Measurements from ENCODE around the gene RXFP1. TPM values are rescaled to one million over a fixed set of nuclear protein-coding genes. Genes with fewer than 3 reads are reported as not detected.

Gene RXFP1
- total and polyA plus RNA-seq, 7 donors = 0.09 TPM; not detected in 6

DNA sequence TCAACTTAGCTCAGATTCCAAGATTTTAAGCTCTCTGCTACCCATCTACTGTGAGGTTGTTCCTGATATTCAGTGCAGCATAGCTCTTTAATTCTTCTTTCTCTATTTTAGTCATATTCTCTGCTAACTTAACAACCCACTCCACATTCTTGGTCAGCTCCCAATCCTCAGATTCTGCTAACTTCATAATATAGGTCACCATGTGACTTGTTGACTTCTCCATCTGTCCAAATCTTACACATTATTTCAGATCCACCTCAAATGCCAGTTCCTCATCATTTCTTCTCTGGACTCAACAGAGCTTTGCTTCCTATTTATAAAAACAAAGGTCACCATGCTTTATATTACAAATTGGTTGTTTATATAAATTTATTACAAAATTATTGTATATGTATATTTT, 29.3 kb upstream of the RXFP1 start:
- Histone ChIP-seq H3K9me3 (no peaks in the 10 kb centered on the region), H3K27me3 (no peaks in the 10 kb centered on the region), H3K4me3 (no peak overlapping the region), H3K4me1 (no peaks in the 10 kb centered on the region), H3K36me3 (no peaks in the 10 kb centered on the region), H3K27ac (no peak overlapping the region)
- intact Hi-C loops (cut with DNase I) = no loop called here
- DNase-seq = no peak
- TF ChIP-seq POLR2A (IDR thresholded peaks at IDR 0.05) (no peak), POLR2AphosphoS5 (IDR thresholded peaks at IDR 0.05) (no peak), CTCF (IDR thresholded peaks at IDR 0.05) (no peak), EP300 (IDR thresholded peaks at IDR 0.05) (no peak)

DNA sequence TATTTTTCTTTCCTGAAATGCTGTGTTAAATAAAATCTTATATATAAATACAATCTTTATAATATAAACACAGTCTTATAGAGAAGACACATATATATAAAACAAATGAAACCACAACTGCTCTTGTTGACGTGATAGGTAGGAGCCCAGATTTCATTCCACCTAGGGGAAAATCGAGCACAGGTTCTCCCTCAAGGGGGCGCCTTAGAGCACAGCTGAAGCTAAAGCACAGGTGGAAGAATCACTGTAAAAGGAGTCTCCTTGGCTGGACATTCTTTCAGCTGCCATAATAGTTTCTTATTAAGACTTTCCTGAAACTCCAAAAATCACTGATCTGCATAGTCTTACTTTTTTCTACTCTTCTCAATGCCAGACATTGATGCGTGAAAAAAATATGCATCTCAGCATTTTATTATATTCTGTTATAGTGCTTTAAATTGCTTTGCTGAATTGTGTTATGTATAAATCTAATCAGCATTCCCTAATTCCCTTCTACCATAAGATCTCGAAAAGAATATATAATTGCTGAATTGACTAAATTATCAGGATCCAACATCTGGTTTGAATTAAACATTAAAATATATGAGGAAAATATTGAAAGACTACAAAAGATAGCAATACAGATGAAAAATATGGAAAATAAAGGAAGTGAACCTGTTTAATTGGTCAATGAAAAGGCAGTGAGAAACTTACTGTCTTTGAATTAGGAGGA, 25.5 kb upstream of the RXFP1 start:
- TF ChIP-seq POLR2AphosphoS5 (IDR thresholded peaks at IDR 0.05) = no peak
- peak in 1 of 4 experiments; percentile 10 for TF ChIP-seq CTCF (IDR thresholded peaks at IDR 0.05)
- intact Hi-C loops (cut with DNase I) = no loop called here
- WGBS, 2 donors = 28 to 52% methylated on average over 5 of the region's 5 CpGs

GRCh38 chr4:158500054-158500453, 21.6 kb upstream of the RXFP1 start:
- no peak overlapping the region for H3K27ac ChIP-seq
- TF ChIP-seq POLR2A (IDR thresholded peaks at IDR 0.05) = no peak
- TF ChIP-seq POLR2AphosphoS5 (IDR thresholded peaks at IDR 0.05) = no peak
- TF ChIP-seq EP300 (IDR thresholded peaks at IDR 0.05) = no peak
- no peak for TF ChIP-seq CTCF (IDR thresholded peaks at IDR 0.05)
- no peaks in the 10 kb centered on the region for H3K36me3 ChIP-seq
- no peaks in the 10 kb centered on the region for H3K9me3 ChIP-seq
- H3K4me1 ChIP-seq = no peaks in the 10 kb centered on the region
- no peak for DNase-seq
- no peaks in the 10 kb centered on the region for H3K27me3 ChIP-seq
- intact Hi-C loops (cut with DNase I) = no loop called here
- WGBS, 2 donors = 64 to 76% methylated on average over 4 of the region's 4 CpGs
- H3K4me3 ChIP-seq = no peak overlapping the region

More for the DNA sequence above, 25.5 kb upstream of the RXFP1 start:
- Histone ChIP-seq H3K36me3 (no peaks in the 10 kb centered on the region), H3K9me3 (no peaks in the 10 kb centered on the region), H3K27ac (no peak overlapping the region), H3K4me3 (no peak overlapping the region), H3K4me1 (no peaks in the 10 kb centered on the region), H3K27me3 (no peaks in the 10 kb centered on the region)
- no peak for DNase-seq

GRCh38 chr4:158513256-158513655, 8.4 kb upstream of the RXFP1 start:
- Histone ChIP-seq H3K36me3 (no peaks in the 10 kb centered on the region), H3K27me3 (no peaks in the 10 kb centered on the region), H3K9me3 (no peaks in the 10 kb centered on the region), H3K27ac (no peak overlapping the region), H3K4me3 (no peak overlapping the region), H3K4me1 (no peaks in the 10 kb centered on the region)
- 19 to 32% methylated on average over 2 of the region's 2 CpGs for WGBS, 2 donors
- intact Hi-C loops (cut with DNase I) = no loop called here
- no peak for DNase-seq
- no peak for TF ChIP-seq CTCF (IDR thresholded peaks at IDR 0.05)

DNA sequence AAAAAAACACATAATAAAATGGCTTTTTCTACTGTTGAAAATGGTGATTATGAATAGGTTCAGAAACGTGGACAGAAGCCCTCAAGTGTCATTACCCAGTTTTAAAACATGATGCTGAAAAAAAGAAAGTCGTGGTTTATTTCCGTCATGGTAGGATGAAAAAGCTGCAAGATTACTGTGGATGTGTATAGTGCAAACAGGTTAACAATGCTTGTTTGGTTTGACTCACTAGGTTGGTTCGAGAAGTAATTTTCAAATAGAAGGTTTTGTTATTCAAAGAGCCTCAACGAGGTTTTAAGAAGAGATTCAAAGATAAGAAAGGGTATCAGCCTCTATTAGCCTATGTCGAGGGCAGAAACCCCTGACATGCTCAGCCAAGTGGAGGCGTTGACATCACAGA, 2.5 kb upstream of the RXFP1 start:
- 62 to 68% methylated on average over 7 of the region's 7 CpGs for WGBS, 2 donors
- intact Hi-C loops (cut with DNase I) = no loop called here
- no peaks in the 10 kb centered on the region for H3K9me3 ChIP-seq
- no peak for DNase-seq
- no peaks in the 10 kb centered on the region for H3K36me3 ChIP-seq
- no peak overlapping the region for H3K27ac ChIP-seq
- H3K4me1 ChIP-seq = no peaks in the 10 kb centered on the region
- no peak for TF ChIP-seq POLR2AphosphoS5 (IDR thresholded peaks at IDR 0.05)
- no peak for TF ChIP-seq CTCF (IDR thresholded peaks at IDR 0.05)
- TF ChIP-seq EP300 (IDR thresholded peaks at IDR 0.05) = no peak
- TF ChIP-seq POLR2A (IDR thresholded peaks at IDR 0.05) = no peak
- no peak overlapping the region for H3K4me3 ChIP-seq
- H3K27me3 ChIP-seq = no peaks in the 10 kb centered on the region
